SK-N-MC (cell line): ENCODE data around the gene PRDX1.

Source experiments
- FOXP2 ChIP-seq: optimal IDR thresholded peaks from 2 replicates; pipeline ENCODE3; 2011; ENCODE audit warnings: mild to moderate bottlenecking, moderate library complexity; ENCODE audit not compliant: insufficient read depth; ENCODE audit errors: extremely low read length, control extremely low read depth
- POLR2AphosphoS5 ChIP-seq: IDR thresholded peaks from 2 replicates; pipeline ENCODE4 v1.6.1; 2012; ENCODE audit warnings: mild to moderate bottlenecking, low read depth, low read length, borderline replicate concordance

GRCh38 chr1:45557422-45557944, 35.8 kb upstream of the PRDX1 start:
- no peak for TF ChIP-seq POLR2AphosphoS5
- no peak for TF ChIP-seq FOXP2
